H9 (cell line): ENCODE measurements around the gene HMOX2. TPM values are rescaled to one million over a fixed set of nuclear protein-coding genes. Genes with fewer than 3 reads are reported as not detected.
A peak's percentile ranks its signal among the peaks of the same experiment; 100 is the strongest.

Experiments used
- DNase-seq: peaks from one replicate; pipeline ENCODE4 v3.0.0-alpha.2; 2017
- H2AFZ ChIP-seq: one replicate; pipeline ENCODE4 v1.6.1; 2013; ENCODE audit warnings: mild to moderate bottlenecking, low read length, control low read depth, moderate library complexity
- H2AK5ac ChIP-seq: 2 replicates; pipeline ENCODE4 v1.6.1; 2013; ENCODE audit warnings: low read length, control low read depth, mixed read lengths; ENCODE audit not compliant: insufficient read length
- H2BK120ac ChIP-seq: one replicate; pipeline ENCODE4 v1.6.1; 2013; ENCODE audit warnings: low read depth, mild to moderate bottlenecking, low read length, control low read depth, inconsistent platforms; ENCODE audit not compliant: poor library complexity, severe bottlenecking
- H2BK12ac ChIP-seq: 2 replicates; pipeline ENCODE4 v1.6.1; 2013; ENCODE audit warnings: low read length, control low read depth, mixed read lengths, low read depth; ENCODE audit not compliant: insufficient read length
- H2BK15ac ChIP-seq: 2 replicates; pipeline ENCODE4 v1.6.1; 2013; ENCODE audit warnings: low read depth, low read length, control low read depth
- H2BK20ac ChIP-seq: one replicate; pipeline ENCODE4 v1.6.1; 2013; ENCODE audit warnings: low read depth, mild to moderate bottlenecking, low read length, control low read depth, inconsistent platforms; ENCODE audit not compliant: poor library complexity, severe bottlenecking
- H2BK5ac ChIP-seq: 2 replicates; pipeline ENCODE4 v1.6.1; 2013; ENCODE audit warnings: low read length, control low read depth, mixed read lengths; ENCODE audit not compliant: insufficient read length
- H3K14ac ChIP-seq: 2 replicates; pipeline ENCODE4 v1.6.1; 2013; ENCODE audit warnings: low read length, control low read depth; ENCODE audit not compliant: insufficient read depth
- H3K18ac ChIP-seq: 2 replicates; pipeline ENCODE4 v1.6.1; 2013; ENCODE audit warnings: low read depth, mild to moderate bottlenecking, mixed read lengths, low read length, control low read depth; ENCODE audit not compliant: insufficient read length
- H3K23ac ChIP-seq: 2 replicates; pipeline ENCODE4 v1.6.1; 2013; ENCODE audit warnings: low read length, control low read depth, mixed read lengths, low read depth; ENCODE audit not compliant: insufficient read length
- H3K23me2 ChIP-seq: 2 replicates; pipeline ENCODE4 v1.6.1; 2013; ENCODE audit warnings: low read depth, mild to moderate bottlenecking, mixed read lengths, low read length, control low read depth; ENCODE audit not compliant: insufficient read length, poor library complexity, severe bottlenecking
- H3K27ac ChIP-seq: 2 replicates; pipeline ENCODE4 v1.5.1; 2013; ENCODE audit warnings: low read length, control low read depth, mixed read lengths, low read depth; ENCODE audit not compliant: insufficient read length
- H3K27me3 ChIP-seq: 2 replicates; pipeline ENCODE4 v1.6.1; 2013; ENCODE audit warnings: low read length, control low read depth, inconsistent platforms; ENCODE audit not compliant: insufficient read depth
- H3K4ac ChIP-seq: 2 replicates; pipeline ENCODE4 v1.6.1; 2013; ENCODE audit warnings: low read depth, mild to moderate bottlenecking, control low read depth, inconsistent platforms, low read length, moderate library complexity
- H3K4me1 ChIP-seq: 2 replicates; pipeline ENCODE4 v1.6.1; 2013; ENCODE audit warnings: low read length, control low read depth, inconsistent platforms; ENCODE audit not compliant: insufficient read depth
- H3K4me2 ChIP-seq: 2 replicates; pipeline ENCODE4 v1.6.1; 2013; ENCODE audit warnings: low read length, control low read depth, mixed read lengths; ENCODE audit not compliant: insufficient read length, insufficient read depth
- H3K56ac ChIP-seq: 2 replicates; pipeline ENCODE4 v1.6.1; 2013; ENCODE audit warnings: low read depth, mild to moderate bottlenecking, mixed read lengths, low read length, control low read depth; ENCODE audit not compliant: insufficient read length
- H3K79me1 ChIP-seq: 2 replicates; pipeline ENCODE4 v1.6.1; 2013; ENCODE audit warnings: low read depth, mild to moderate bottlenecking, moderate library complexity, low read length, control low read depth, inconsistent platforms; ENCODE audit not compliant: insufficient read depth, poor library complexity, severe bottlenecking
- H3K79me2 ChIP-seq: 2 replicates; pipeline ENCODE4 v1.6.1; 2013; ENCODE audit warnings: low read length, control low read depth, inconsistent platforms; ENCODE audit not compliant: insufficient read depth
- H3K9ac ChIP-seq: 2 replicates; pipeline ENCODE4 v1.6.1; 2013; ENCODE audit warnings: low read length, control low read depth, mixed read lengths; ENCODE audit not compliant: insufficient read length; ENCODE audit errors: extremely low read depth
- H3K9me3 ChIP-seq: one replicate; pipeline ENCODE4 v1.6.1; 2013; ENCODE audit warnings: low read depth, low read length, inconsistent platforms; ENCODE audit not compliant: control insufficient read depth
- H3T11ph ChIP-seq: one replicate; pipeline ENCODE4 v1.6.1; 2013; ENCODE audit warnings: mild to moderate bottlenecking, low read length, control low read depth, inconsistent platforms
- H4K20me1 ChIP-seq: one replicate; pipeline ENCODE4 v1.6.1; 2013; ENCODE audit not compliant: control insufficient read depth, insufficient read length, insufficient read depth
- H4K5ac ChIP-seq: 2 replicates; pipeline ENCODE4 v1.6.1; 2013; ENCODE audit warnings: low read depth, mild to moderate bottlenecking, mixed read lengths, low read length, control low read depth; ENCODE audit not compliant: insufficient read length
- H4K8ac ChIP-seq: replicated peaks from 2 replicates; pipeline ENCODE4 v1.6.1; 2013; ENCODE audit warnings: low read length, control low read depth, mixed read lengths, low read depth; ENCODE audit not compliant: insufficient read length
- H4K91ac ChIP-seq: 2 replicates; pipeline ENCODE4 v1.6.1; 2013; ENCODE audit warnings: low read depth, mild to moderate bottlenecking, moderate library complexity, mixed read lengths, low read length, control low read depth; ENCODE audit not compliant: insufficient read length
- H3K27ac Mint-ChIP-seq, 3 experiments: 2 replicates in 2 of 3; 3 replicates in 1 of 3; pipeline ENCODE4 v1.8.0; 2020 to 2021; ENCODE audit warnings: mixed read lengths in 3 of 3, mild to moderate bottlenecking in 1 of 3, moderate library complexity in 1 of 3
- H3K27me3 Mint-ChIP-seq: 2 replicates; pipeline ENCODE4 v1.8.0; 2021; ENCODE audit warnings: low read depth, mild to moderate bottlenecking, moderate library complexity, mixed read lengths
- H3K36me3 Mint-ChIP-seq, 3 experiments: 2 replicates in 2 of 3; 3 replicates in 1 of 3; pipeline ENCODE4 v1.8.0; 2020 to 2021; ENCODE audit warnings: low read depth in 3 of 3, mixed read lengths in 3 of 3; ENCODE audit not compliant: insufficient read depth in 1 of 3
- H3K4me1 Mint-ChIP-seq, 2 experiments: 2 replicates each; pipeline ENCODE4 v1.8.0; 2020; ENCODE audit warnings: mixed read lengths in 2 of 2
- H3K4me3 Mint-ChIP-seq, 2 experiments: 2 replicates in 1 of 2; 3 replicates in 1 of 2; pipeline ENCODE4 v1.8.0; 2020 to 2021; ENCODE audit warnings: mild to moderate bottlenecking in 2 of 2, mixed read lengths in 2 of 2, moderate library complexity in 1 of 2
- H3K9me3 Mint-ChIP-seq, 2 experiments: 2 replicates in 1 of 2; 3 replicates in 1 of 2; pipeline ENCODE4 v1.8.0; 2020; ENCODE audit warnings: mild to moderate bottlenecking in 2 of 2, mixed read lengths in 2 of 2, moderate library complexity in 1 of 2
- CTCF ChIP-seq: fragments of 200-600 bp; sonication (generic); conservative IDR thresholded peaks from 3 replicates; pipeline ENCODE4 v1.8.0; 2021; ENCODE audit warnings: antibody characterized with exemption, mild to moderate bottlenecking
- WGBS: extraction: QIAGEN DNeasy Blood & Tissue Kit; methylation state at CpG from one replicate; pipeline ENCODE4 v1.1.7; 2013; ENCODE audit warnings: missing lambda C conversion rate, low lambda C conversion rate, mixed read lengths; ENCODE audit not compliant: insufficient read length; ENCODE audit errors: extremely low coverage; 5-methylcytosine and 5-hydroxymethylcytosine counted together
- total RNA-seq: library from RNA; stranded (reverse); gene quantifications from 2 replicates; pipeline ENCODE4 v1.2.1, GENCODE V29; 2021

HMOX2 gene
- total RNA-seq, 1 experiment from 2014 or later: 44.4 TPM

DNA sequence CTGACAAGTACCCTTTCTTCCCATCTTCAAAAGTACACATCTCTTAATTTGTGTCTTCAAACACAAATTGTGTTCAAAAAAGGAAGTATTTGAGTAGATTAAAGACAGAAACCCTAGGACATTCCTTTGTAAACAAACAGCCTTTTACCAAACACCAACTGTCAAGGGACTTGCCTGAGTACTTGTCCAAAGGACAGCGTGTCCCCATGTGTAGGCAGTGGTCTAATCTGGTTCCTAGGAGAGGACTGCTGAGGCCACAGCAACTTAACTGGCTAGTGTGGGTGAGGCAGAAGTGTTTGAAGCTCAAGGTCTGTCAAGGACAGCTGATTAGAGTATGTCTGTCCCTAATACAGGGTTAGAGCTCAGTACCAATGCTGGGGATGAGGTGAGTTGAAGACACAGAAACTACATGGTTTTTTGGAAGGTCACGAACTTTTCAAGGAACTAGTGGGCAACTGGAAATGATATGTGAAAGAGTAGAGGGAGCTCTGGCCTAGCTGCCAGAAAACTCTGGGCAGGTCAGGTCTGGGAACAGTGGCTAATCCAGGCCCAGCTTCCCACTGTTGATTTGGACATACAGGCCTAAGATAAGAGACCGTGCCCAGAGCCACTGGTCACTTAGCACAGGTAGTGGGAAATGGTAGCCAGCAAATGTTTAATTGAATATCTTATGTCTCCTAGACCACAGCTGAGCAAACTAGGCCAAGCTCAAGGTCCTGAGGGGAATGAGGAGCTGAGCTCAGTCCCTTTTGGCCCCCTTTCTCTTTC lies 10.1 kb downstream of the HMOX2 start:
- TF ChIP-seq CTCF: no peak
- Histone ChIP-seq H3K18ac (no peak overlapping the region), H3K23me2 (no peaks in the 10 kb centered on the region), H2BK12ac (no peak overlapping the region), H3K4ac (no peak overlapping the region), H3K23ac (no peak overlapping the region), H3K4me1 (no peaks in the 10 kb centered on the region), H3T11ph (no peak overlapping the region), H2AFZ (no peak overlapping the region), H3K27ac (no peak overlapping the region), H2BK120ac (no peak overlapping the region), H3K14ac (no peak overlapping the region), H4K8ac (no peak overlapping the region), H2BK15ac (no peak overlapping the region), H2AK5ac (no peak overlapping the region), H3K9me3 (no peaks in the 10 kb centered on the region), H3K56ac (no peak overlapping the region), H4K5ac (no peak overlapping the region), H2BK5ac (no peak overlapping the region), H3K9ac (no peak overlapping the region), H3K79me2 (no peaks in the 10 kb centered on the region), H3K27me3 (no peaks in the 10 kb centered on the region), H4K91ac (no peak overlapping the region), H4K20me1 (no peaks in the 10 kb centered on the region), H2BK20ac (no peak overlapping the region), H3K79me1 (peaks cover 3% of the 10 kb centered on the region), H3K4me2 (no peak overlapping the region)
- Mint-ChIP-seq H3K27me3 (no peaks in the 10 kb centered on the region), H3K4me1 (peaks cover 3 to 9% of the 10 kb centered on the region in 2 experiments; a peak in 3 of 4 replicates), H3K9me3 (no peaks in the 10 kb centered on the region), H3K4me3 (no peak overlapping the region), H3K36me3 (peaks cover 0 to 22% (median 0%) of the 10 kb centered on the region in 3 experiments; a peak in 5 of 7 replicates), H3K27ac (peak overlapping the region in 1 of 3 experiments; percentile 23; a peak in 1 of 7 replicates)
- no peak for DNase-seq
- no CpG with 5 or more reads among the region's 3 CpGs for WGBS
